GM18508 (cell line): ENCODE measurements around the gene KLK4.

ENCODE experiments used
- ATAC-seq: cut with Tn5 transposase; IDR thresholded peaks from one replicate; pipeline ENCODE4 v1.9.1; 2021; ENCODE audit warnings: moderate number of reproducible peaks; ENCODE audit not compliant: insufficient read depth, unreplicated experiment

Gene KLK4

DNA sequence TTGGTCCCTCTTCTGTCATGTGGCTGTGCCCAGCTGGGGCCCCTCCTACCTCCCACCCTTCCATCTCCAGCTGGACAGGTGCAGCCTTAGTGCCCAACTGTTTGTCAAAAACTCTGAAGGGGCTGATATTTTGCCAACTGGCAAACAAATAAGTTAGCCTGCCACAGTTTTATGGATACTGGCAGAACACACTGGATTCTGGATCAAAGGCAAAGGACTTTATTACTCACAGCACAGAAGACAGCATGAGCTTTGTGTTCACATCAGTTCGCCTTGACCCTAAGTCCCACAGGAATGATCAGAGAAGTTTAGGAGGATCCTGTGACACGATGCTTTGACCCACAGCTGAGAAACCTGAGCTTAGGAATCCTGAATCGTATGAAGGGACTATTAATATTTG is 21.6 kb downstream of the KLK4 start:
- no peak for ATAC-seq

DNA sequence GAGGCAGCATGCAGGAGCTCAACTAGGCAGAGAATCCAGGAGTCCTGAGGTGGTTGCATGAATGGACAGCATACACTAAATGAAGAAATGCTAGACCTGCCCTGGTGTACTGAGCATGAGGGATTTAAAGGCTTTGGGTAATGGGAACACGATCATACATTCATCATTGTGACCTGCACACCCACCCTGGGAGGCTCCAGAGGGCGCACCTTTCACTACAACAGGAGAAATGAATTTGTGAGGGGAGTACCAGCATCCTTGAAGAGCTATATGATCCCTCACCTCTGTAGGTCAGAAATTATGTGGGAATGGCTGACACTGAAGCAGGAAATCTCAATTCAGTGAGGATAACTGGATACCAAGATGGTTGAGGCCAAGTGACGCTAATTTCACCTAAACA is 29.0 kb downstream of the KLK4 start:
- ATAC-seq: no peak

- no peak for ATAC-seq
Measured at GRCh38 chr19:50880241-50880640, 31.0 kb downstream of the KLK4 start.

GRCh38 chr19:50878851-50879250 is 32.3 kb downstream of the KLK4 start:
- ATAC-seq: no peak

DNA sequence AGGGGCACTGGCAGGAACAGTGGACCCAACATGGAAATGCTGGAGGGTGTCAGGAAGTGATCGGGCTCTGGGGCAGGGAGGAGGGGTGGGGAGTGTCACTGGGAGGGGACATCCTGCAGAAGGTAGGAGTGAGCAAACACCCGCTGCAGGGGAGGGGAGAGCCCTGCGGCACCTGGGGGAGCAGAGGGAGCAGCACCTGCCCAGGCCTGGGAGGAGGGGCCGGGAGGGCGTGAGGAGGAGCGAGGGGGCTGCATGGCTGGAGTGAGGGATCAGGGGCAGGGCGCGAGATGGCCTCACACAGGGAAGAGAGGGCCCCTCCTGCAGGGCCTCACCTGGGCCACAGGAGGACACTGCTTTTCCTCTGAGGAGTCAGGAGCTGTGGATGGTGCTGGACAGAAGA is 33.9 kb downstream of the KLK4 start:
- ATAC-seq: no peak

GRCh38 chr19:50876456-50876855 is 34.7 kb downstream of the KLK4 start:
- no peak for ATAC-seq

DNA sequence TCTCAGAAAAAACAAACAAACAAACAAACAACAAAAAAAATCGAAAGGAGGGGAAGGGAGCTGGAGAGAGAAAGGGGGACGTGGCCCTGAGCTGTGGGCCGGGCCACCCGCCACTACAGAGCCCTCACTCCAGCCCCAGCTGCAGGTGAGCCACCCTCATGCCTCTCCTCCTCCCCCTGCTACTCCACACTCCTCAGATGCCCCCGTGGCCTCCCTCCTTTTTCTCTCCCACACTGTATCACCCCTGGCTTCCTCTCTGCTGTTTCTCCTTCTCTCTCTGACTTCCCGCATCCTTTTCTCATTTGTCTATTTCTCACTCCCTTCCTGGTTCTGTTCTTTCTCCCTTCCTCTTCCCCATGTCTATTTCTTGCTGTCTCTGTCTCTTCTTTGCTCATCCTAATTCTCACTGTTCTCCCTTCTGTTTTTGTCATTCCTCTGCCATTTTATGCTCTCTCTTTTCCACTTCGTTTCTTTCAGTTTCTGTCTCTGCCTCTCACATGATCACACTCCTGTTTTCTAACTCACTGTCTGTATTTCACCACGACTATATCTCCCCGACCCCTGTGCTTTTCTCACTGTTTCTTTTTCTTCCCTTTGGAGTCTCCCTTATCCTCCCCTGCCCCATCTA is 35.3 kb downstream of the KLK4 start:
- no peak for ATAC-seq

DNA sequence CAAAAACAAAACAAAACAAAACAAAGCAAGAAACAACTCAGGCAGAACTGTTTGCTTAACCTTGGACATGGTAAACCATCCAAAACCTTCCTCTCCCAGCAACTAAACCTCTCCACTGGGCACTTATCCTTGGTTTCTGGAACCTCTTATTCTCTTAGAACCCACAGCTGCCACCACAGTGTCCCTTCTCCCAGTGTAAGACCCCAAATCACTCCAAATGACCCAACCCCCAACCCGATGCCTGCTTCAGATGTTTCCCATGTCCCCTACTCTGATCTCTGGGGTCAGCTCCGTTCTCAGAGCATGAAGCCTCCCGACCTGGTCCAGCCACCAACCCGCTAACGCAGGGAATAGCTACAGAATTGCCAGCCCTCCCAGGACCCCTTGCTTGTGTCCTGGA is 37.0 kb downstream of the KLK4 start:
- ATAC-seq: no peak

GRCh38 chr19:50873056-50873455 is 38.1 kb downstream of the KLK4 start, which contains the start of gene KLK2:
Gene KLK2 (plus strand): TSS chr19:50873439. CDS start chr19:50873474, 35 bp downstream.
- ATAC-seq: no peak

- no peak for ATAC-seq
Measured at GRCh38 chr19:50870417-50871089, 40.6 kb downstream of the KLK4 start.

- no peak for ATAC-seq
Measured at GRCh38 chr19:50869479-50869878, 41.7 kb downstream of the KLK4 start.

GRCh38 chr19:50861496-50862286 is 49.5 kb downstream of the KLK4 start:
- no peak for ATAC-seq

- ATAC-seq: no peak
Measured at GRCh38 chr19:50861010-50861409, 50.2 kb downstream of the KLK4 start.

DNA sequence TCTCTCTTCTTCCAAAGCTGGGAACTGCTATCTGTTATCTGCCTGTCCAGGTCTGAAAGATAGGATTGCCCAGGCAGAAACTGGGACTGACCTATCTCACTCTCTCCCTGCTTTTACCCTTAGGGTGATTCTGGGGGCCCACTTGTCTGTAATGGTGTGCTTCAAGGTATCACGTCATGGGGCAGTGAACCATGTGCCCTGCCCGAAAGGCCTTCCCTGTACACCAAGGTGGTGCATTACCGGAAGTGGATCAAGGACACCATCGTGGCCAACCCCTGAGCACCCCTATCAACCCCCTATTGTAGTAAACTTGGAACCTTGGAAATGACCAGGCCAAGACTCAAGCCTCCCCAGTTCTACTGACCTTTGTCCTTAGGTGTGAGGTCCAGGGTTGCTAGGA is 51.3 kb downstream of the KLK4 start:
- no peak for ATAC-seq

DNA sequence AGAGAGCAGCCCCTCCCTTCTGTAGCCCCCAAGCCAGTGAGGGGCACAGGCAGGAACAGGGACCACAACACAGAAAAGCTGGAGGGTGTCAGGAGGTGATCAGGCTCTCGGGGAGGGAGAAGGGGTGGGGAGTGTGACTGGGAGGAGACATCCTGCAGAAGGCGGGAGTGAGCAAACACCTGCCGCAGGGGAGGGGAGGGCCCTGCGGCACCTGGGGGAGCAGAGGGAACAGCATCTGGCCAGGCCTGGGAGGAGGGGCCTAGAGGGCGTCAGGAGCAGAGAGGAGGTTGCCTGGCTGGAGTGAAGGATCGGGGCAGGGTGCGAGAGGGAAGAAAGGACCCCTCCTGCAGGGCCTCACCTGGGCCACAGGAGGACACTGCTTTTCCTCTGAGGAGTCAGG is 52.3 kb downstream of the KLK4 start:
- ATAC-seq: no peak

DNA sequence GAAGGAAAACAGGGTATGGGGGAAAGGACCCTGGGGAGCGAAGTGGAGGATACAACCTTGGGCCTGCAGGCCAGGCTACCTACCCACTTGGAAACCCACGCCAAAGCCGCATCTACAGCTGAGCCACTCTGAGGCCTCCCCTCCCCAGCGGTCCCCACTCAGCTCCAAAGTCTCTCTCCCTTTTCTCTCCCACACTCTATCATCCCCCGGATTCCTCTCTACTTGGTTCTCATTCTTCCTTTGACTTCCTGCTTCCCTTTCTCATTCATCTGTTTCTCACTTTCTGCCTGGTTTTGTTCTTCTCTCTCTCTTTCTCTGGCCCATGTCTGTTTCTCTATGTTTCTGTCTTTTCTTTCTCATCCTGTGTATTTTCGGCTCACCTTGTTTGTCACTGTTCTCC is 53.8 kb downstream of the KLK4 start:
- ATAC-seq: no peak
